ENCODE results near the gene CEP55.

GRCh38 chr10:93478873-93479272 is 17.5 kb upstream of the CEP55 start:
- TF ChIP-seq POLR2AphosphoS5 (IDR thresholded peaks at IDR 0.05), result no peak
- TF ChIP-seq EP300 (IDR thresholded peaks at IDR 0.05), result no peak
- TF ChIP-seq, protein P1, sequence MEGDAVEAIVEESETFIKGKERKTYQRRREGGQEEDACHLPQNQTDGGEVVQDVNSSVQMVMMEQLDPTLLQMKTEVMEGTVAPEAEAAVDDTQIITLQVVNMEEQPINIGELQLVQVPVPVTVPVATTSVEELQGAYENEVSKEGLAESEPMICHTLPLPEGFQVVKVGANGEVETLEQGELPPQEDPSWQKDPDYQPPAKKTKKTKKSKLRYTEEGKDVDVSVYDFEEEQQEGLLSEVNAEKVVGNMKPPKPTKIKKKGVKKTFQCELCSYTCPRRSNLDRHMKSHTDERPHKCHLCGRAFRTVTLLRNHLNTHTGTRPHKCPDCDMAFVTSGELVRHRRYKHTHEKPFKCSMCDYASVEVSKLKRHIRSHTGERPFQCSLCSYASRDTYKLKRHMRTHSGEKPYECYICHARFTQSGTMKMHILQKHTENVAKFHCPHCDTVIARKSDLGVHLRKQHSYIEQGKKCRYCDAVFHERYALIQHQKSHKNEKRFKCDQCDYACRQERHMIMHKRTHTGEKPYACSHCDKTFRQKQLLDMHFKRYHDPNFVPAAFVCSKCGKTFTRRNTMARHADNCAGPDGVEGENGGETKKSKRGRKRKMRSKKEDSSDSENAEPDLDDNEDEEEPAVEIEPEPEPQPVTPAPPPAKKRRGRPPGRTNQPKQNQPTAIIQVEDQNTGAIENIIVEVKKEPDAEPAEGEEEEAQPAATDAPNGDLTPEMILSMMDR (IDR thresholded peaks at IDR 0.05), result no peak
- TF ChIP-seq POLR2A (IDR thresholded peaks at IDR 0.05), result no peak

Measured in suprapubic skin (tissue), 4 donors.